GM10266 (cell line): Measurements from ENCODE around the gene AJAP1.

Source experiments
- DNase-seq: peaks from one replicate; pipeline ENCODE4 v3.0.0; 2012; ENCODE audit errors: extremely low spot score
- CTCF ChIP-seq: IDR thresholded peaks from 2 replicates; pipeline ENCODE4 v1.5.1; 2012; ENCODE audit warnings: mild to moderate bottlenecking, low read depth; ENCODE audit not compliant: control insufficient read depth, insufficient read depth; ENCODE audit errors: missing control alignments

AJAP1 gene

GRCh38 chr1:4633346-4633745 lies 21.1 kb upstream of the AJAP1 start:
- TF ChIP-seq CTCF: no peak
- DNase-seq: no peak

DNA sequence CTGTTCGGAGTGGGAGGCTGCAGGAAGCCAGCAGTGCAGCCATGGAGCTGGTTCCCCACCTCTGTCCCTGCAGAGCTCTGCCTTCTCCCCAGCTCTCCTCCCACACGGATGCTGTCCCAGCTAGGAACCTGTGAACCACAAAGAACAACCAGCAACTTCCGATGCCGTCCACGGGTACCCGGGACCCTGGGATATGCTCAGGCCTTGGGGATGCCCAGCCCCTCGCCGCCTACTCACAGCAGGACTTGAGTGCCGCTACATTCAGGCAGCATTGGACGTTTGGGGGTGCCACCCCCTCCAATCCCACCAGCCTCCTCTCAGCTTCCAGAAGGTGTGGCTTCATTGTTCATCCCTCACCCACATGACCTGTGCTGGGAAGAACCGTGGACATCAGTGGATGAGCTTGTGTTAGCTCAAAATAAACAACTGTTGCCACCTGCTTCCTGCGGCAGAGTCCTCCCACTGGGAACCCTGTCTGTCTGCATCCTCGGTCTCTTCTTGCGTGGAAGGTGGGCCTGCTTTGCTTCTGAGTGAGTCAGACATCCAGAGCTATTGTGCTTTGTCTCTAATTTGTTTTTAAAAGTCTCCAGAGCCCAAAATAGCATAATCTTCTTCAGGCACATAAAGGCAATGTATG lies 20.1 kb upstream of the AJAP1 start:
- DNase-seq: no peak
- no peak for TF ChIP-seq CTCF

GRCh38 chr1:4634793-4635406 lies 19.5 kb upstream of the AJAP1 start:
- no peak for DNase-seq
- no peak for TF ChIP-seq CTCF

- no peak for DNase-seq
- TF ChIP-seq CTCF: no peak
Measured at GRCh38 chr1:4636186-4636585, 18.2 kb upstream of the AJAP1 start.

- TF ChIP-seq CTCF: no peak
- DNase-seq: no peak
Measured at GRCh38 chr1:4636644-4637380, 17.6 kb upstream of the AJAP1 start.

- no peak for TF ChIP-seq CTCF
- no peak for DNase-seq
Measured at GRCh38 chr1:4637616-4638344, 16.6 kb upstream of the AJAP1 start.
